GM23248 (cell line): ENCODE measurements around the gene PNPLA5. TPM values are rescaled to one million over a fixed set of nuclear protein-coding genes. Genes with fewer than 3 reads are reported as not detected.

ENCODE experiments used
- DNase-seq: peaks from one replicate; pipeline ENCODE4 v3.0.0-alpha.2; 2015
- H2AFZ ChIP-seq: fragments of 200-600 bp; sonication (generic); 2 replicates; pipeline ENCODE4 v1.6.1; 2016; ENCODE audit warnings: antibody characterized with exemption
- H3F3A ChIP-seq: fragments of 200-600 bp; sonication (generic); 2 replicates; pipeline ENCODE4 v1.6.1; 2016; ENCODE audit warnings: mild to moderate bottlenecking, antibody characterized with exemption, mixed run types; ENCODE audit not compliant: insufficient read depth
- H3K27ac ChIP-seq: fragments of 200-600 bp; sonication (generic); 2 replicates; pipeline ENCODE4 v1.5.1; 2016; ENCODE audit warnings: mild to moderate bottlenecking
- H3K27me3 ChIP-seq: fragments of 200-600 bp; sonication (generic); replicated peaks from 2 replicates; pipeline ENCODE4 v1.6.1; 2016; ENCODE audit warnings: mild to moderate bottlenecking; ENCODE audit not compliant: insufficient read depth
- H3K36me3 ChIP-seq: fragments of 200-600 bp; sonication (generic); 2 replicates; pipeline ENCODE4 v1.6.1; 2016; ENCODE audit warnings: low read depth, mild to moderate bottlenecking
- H3K4me1 ChIP-seq: fragments of 200-600 bp; sonication (generic); 2 replicates; pipeline ENCODE4 v1.6.1; 2016; ENCODE audit warnings: mild to moderate bottlenecking; ENCODE audit not compliant: insufficient read depth
- H3K4me2 ChIP-seq: fragments of 200-600 bp; sonication (generic); one replicate; pipeline ENCODE4 v1.6.1; 2016; ENCODE audit warnings: mild to moderate bottlenecking; ENCODE audit not compliant: unreplicated experiment
- H3K4me3 ChIP-seq: fragments of 200-600 bp; sonication (generic); 2 replicates; pipeline ENCODE4 v1.5.1; 2016; ENCODE audit warnings: mild to moderate bottlenecking
- H3K79me2 ChIP-seq: fragments of 200-600 bp; sonication (generic); 2 replicates; pipeline ENCODE4 v1.6.1; 2016; ENCODE audit warnings: mild to moderate bottlenecking; ENCODE audit not compliant: insufficient read depth
- H3K9ac ChIP-seq: fragments of 200-600 bp; sonication (generic); 2 replicates; pipeline ENCODE4 v1.6.1; 2016; ENCODE audit warnings: mild to moderate bottlenecking
- H3K9me2 ChIP-seq: fragments of 200-600 bp; sonication (generic); 2 replicates; pipeline ENCODE4 v1.6.1; 2016; ENCODE audit warnings: mixed run types, mild to moderate bottlenecking, moderate library complexity; ENCODE audit not compliant: insufficient read depth
- H3K9me3 ChIP-seq: fragments of 200-600 bp; sonication (generic); one replicate; pipeline ENCODE4 v1.6.1; 2017; ENCODE audit warnings: low read depth
- H4K20me1 ChIP-seq: fragments of 200-600 bp; sonication (generic); 2 replicates; pipeline ENCODE4 v1.6.0; 2016; ENCODE audit not compliant: insufficient read depth
- EZH2 ChIP-seq: fragments of 200-600 bp; sonication (generic); IDR thresholded peaks from 2 replicates; pipeline ENCODE4 v1.6.1; 2018; ENCODE audit warnings: antibody characterized with exemption, mild to moderate bottlenecking; ENCODE audit not compliant: insufficient read depth, poor library complexity, severe bottlenecking
- EZH2phosphoT487 ChIP-seq: fragments of 200-600 bp; sonication (generic); IDR thresholded peaks from 2 replicates; pipeline ENCODE4 v1.6.1; 2018; ENCODE audit warnings: antibody characterized with exemption, moderate library complexity, mild to moderate bottlenecking, low read depth; ENCODE audit not compliant: insufficient read depth
- WGBS, 2 experiments: methylation state at CpG; one replicate each; pipeline ENCODE4 v1.1.6; 2015 to 2017; ENCODE audit warnings: low lambda C conversion rate in 2 of 2, low coverage in 1 of 2; ENCODE audit errors: missing lambda C conversion rate in 2 of 2; 5-methylcytosine and 5-hydroxymethylcytosine counted together
- in situ Hi-C: fragments of 300-500 bp; cut with MboI; formaldehyde crosslinking; loops from 2 replicates; pipeline ENCODE4 v1.15.0; 2020
- polyA plus RNA-seq: library from polyadenylated mRNA; unstranded; fragments of >200 nt; fragmentation: Nextera tagmentation; extraction: Ambion mirVana; gene quantifications from 2 replicates; pipeline ENCODE4 v1.2.1, GENCODE V29; 2016
- total RNA-seq: library from RNA; depleted of rRNA; stranded (reverse); fragments of >200 nt; shearing (Covaris generic); gene quantifications from 2 replicates; pipeline ENCODE4 v1.2.3, GENCODE V29; 2014

The PNPLA5 gene
- total and polyA plus RNA-seq, 2 experiments from 2014 or later, result not detected

DNA sequence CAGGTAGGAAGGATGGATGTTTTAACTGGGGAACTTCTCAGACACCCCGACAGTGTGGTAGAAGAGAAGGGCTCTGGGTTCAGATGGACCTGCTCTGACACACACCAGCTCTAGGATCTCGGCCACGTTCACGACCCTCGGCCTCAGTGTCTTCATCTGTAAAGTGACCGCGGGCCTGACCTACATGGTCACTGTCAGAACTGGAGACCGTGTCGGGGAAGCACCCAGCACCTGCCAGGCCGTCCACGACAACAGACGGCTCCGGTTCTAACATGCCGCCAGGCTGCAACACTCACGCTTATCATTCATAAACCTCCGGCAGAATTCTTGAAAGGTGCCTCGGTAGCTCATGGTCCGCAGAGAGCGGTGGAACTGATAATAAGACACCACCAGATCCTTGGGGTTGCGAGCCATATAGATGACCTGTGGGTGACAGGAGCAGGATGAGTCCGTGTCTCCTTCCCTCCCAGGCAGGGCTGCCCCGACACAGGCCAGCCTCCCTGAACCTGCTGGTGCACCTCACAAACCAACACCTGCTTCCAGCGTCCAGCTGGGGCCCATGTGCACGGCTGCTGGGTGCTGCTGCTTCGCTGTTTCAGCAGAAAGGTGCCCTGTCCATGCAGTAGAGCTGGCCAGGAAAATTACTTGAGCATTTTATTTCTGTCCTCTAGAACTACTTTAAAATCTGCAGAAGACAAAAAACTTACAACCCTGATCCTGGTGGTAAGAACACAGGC lies 53.1 kb downstream of the PNPLA5 start:
- no peaks in the 10 kb centered on the region for H3K27me3 ChIP-seq
- no peak overlapping the region for H3K4me3 ChIP-seq
- no peaks in the 10 kb centered on the region for H3K36me3 ChIP-seq
- no peaks in the 10 kb centered on the region for H3K4me1 ChIP-seq
- H3K27ac ChIP-seq, result no peak overlapping the region
- no peaks in the 10 kb centered on the region for H3K9me3 ChIP-seq
- no peaks in the 10 kb centered on the region for H3K79me2 ChIP-seq
- H3F3A ChIP-seq, result no peaks in the 10 kb centered on the region
- H4K20me1 ChIP-seq, result no peaks in the 10 kb centered on the region
- in situ Hi-C loops, result no loop called here
- H2AFZ ChIP-seq, result no peak overlapping the region
- 78 to 83% methylated on average over 25 of the region's 25 CpGs for WGBS, 2 experiments
- no peak for DNase-seq
- H3K4me2 ChIP-seq, result no peak overlapping the region
- TF ChIP-seq EZH2phosphoT487, result no peak
- TF ChIP-seq EZH2, result no peak
- H3K9me2 ChIP-seq, result no peaks in the 10 kb centered on the region
- no peak overlapping the region for H3K9ac ChIP-seq

DNA sequence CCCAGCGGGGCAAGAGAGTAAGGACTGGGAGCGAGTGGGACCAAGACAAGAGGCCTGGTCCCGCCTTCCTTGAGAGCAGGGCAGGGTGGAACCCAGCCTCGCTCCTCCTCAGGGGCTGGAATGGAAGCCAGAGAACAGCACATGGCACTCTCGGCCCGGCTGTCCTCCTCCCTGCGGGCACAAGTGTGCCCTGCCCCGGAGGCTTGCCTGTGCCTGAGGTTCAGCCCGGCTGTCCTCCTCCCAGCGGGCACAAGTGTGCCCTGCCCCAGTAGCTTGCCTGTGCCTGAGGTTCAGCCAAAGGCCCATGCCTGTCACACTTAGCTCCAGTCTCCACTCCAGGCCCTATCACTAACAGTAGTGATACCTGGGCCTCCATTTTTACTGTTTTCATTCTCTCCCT lies 53.7 kb downstream of the PNPLA5 start:
- in situ Hi-C loops, result no loop called here
- Histone ChIP-seq H3K4me1 (no peaks in the 10 kb centered on the region), H3K9me3 (no peaks in the 10 kb centered on the region), H3K4me2 (no peak overlapping the region), H2AFZ (no peak overlapping the region), H3K27me3 (no peaks in the 10 kb centered on the region), H3K79me2 (no peaks in the 10 kb centered on the region), H3K9ac (no peak overlapping the region), H3F3A (no peaks in the 10 kb centered on the region), H3K36me3 (no peaks in the 10 kb centered on the region), H4K20me1 (no peaks in the 10 kb centered on the region), H3K9me2 (no peaks in the 10 kb centered on the region), H3K4me3 (no peak overlapping the region), H3K27ac (no peak overlapping the region)
- no peak for DNase-seq
- 41 to 46% methylated on average over 8 to 10 of the region's 10 CpGs for WGBS, 2 experiments
- no peak for TF ChIP-seq EZH2phosphoT487
- TF ChIP-seq EZH2, result no peak

DNA sequence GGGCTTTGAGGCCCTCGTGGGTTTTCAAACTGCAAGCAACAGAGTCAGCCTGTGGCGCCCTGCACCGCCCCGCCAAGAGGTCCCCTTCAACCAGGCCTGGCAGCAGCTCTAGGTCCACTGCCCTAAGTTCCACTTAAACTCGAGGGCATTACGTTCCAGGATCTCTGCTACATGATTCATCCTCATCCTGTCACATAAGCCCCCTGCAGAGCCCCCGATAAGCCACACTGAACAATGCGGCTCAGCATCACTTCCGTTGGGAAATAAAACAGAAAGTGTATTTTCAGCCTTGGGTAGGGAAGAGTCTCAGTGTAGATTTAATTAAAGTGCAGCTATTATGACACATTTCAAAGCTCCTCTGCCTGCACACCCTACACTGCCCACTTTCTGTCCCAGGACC lies 54.1 kb downstream of the PNPLA5 start:
- WGBS, 2 experiments, result 60 to 63% methylated on average over 9 of the region's 9 CpGs
- H2AFZ ChIP-seq, result no peak overlapping the region
- in situ Hi-C loops, result no loop called here

DNA sequence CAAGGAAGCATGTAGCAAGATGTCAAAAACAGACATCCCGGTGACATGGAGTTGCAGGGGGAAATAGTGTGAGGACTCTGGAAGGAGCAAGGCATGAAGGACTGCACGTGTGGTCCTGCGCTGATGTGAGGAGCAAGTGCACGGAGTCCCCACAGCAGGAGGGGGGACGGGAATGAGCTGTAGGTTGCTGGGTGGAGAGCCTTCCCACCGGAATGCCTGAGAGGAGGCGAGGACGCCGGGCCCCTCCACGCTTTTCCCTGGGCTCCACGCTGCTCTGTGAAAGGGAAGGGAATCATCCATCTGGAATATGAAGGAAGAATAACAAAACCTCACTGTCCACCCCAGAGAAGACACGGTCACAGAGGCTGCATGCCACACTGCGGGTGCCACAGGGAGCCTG lies 56.1 kb downstream of the PNPLA5 start:
- TF ChIP-seq EZH2 (no peak), EZH2phosphoT487 (no peak)
- Histone ChIP-seq H3K36me3 (no peaks in the 10 kb centered on the region), H4K20me1 (no peaks in the 10 kb centered on the region), H3K79me2 (no peaks in the 10 kb centered on the region), H3K4me1 (no peaks in the 10 kb centered on the region), H3K27ac (no peak overlapping the region), H3K4me2 (no peak overlapping the region), H3K27me3 (no peaks in the 10 kb centered on the region), H3K9me2 (no peaks in the 10 kb centered on the region), H3F3A (no peaks in the 10 kb centered on the region), H3K4me3 (no peak overlapping the region), H3K9me3 (no peaks in the 10 kb centered on the region), H3K9ac (no peak overlapping the region), H2AFZ (no peak overlapping the region)
- in situ Hi-C loops, result no loop called here
- 72 to 75% methylated on average over 12 to 13 of the region's 13 CpGs for WGBS, 2 experiments
- DNase-seq, result no peak

More for the DNA sequence above, 54.1 kb downstream of the PNPLA5 start:
- H3F3A ChIP-seq, result no peaks in the 10 kb centered on the region
- no peak for TF ChIP-seq EZH2phosphoT487
- no peak for TF ChIP-seq EZH2
- H3K9ac ChIP-seq, result no peak overlapping the region
- no peak overlapping the region for H3K4me2 ChIP-seq
- H3K4me3 ChIP-seq, result no peak overlapping the region
- no peaks in the 10 kb centered on the region for H3K27me3 ChIP-seq
- DNase-seq, result no peak
- H3K4me1 ChIP-seq, result no peaks in the 10 kb centered on the region
- no peak overlapping the region for H3K27ac ChIP-seq
- no peaks in the 10 kb centered on the region for H3K9me2 ChIP-seq
- no peaks in the 10 kb centered on the region for H3K79me2 ChIP-seq
- H3K9me3 ChIP-seq, result no peaks in the 10 kb centered on the region
- H3K36me3 ChIP-seq, result no peaks in the 10 kb centered on the region
- no peaks in the 10 kb centered on the region for H4K20me1 ChIP-seq
